ENCODE data around the gene C1QL1.

The C1QL1 gene

DNA sequence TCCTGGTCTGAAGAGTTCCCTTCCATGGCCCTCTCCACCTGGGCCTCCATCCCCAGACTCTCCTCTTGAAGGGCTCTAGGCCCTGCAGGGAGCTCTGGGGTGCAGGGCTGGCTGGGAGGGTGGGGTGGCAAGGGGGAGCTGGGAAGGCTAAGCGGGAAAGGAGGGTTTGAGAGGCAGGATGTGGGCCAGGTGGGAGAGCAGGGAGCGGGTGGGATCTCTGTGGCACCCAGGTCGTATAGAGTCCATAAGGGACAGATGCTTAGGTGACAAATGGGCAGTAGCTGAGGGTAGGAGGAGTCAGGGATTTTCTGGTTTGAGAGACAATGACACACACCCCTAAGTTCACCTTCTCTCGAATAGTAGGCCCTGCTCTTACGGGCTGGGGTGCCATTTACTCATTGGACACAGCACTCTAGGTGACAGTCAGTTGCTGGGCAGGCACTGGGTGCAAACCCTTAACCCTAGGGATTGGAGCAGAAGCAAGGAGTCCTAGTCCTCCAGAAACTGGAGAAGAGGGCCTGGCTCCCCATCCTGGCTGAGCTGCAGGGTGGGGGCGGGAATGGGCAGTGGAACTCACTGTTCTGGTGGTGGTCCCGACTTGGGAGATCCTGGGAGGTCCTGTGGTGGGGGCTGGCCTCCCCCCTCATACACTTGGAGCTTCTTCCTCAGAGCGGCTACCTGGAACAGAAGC is 35.9 kb downstream of the C1QL1 start:
- DNase-seq (ENCODE audit: low read depth in 1 of 2, low spot score in 1 of 2) = no peak

DNA sequence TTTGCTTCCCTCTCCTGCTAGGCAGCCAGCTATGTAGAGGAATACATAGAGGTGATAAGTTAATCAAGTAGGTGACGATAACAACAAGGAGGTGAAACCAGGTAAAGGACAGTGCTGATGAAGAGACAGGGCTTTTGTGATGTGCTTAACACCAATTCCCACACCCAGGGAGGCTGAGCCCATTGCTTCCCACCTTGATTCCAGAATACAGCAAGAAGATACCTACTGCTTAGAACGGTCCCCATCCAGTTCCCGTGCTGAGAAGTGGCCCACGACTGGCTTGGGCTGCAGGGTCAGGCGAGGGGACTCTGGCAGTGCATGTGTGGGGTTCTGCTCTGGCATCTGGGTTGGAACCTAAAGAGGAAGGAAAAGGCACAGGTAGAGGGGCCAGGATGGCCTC is 36.7 kb downstream of the C1QL1 start:
- DNase-seq (ENCODE audit: low read depth in 1 of 2, low spot score in 1 of 2) = no peak

- DNase-seq (ENCODE audit: low read depth in 1 of 2, low spot score in 1 of 2) = no peak
Observed at GRCh38 chr17:44930667-44931066, 37.4 kb downstream of the C1QL1 start.

GRCh38 chr17:44928950-44929720 is 39.0 kb downstream of the C1QL1 start:
- no peak for DNase-seq (ENCODE audit: low read depth in 1 of 2, low spot score in 1 of 2)

DNA sequence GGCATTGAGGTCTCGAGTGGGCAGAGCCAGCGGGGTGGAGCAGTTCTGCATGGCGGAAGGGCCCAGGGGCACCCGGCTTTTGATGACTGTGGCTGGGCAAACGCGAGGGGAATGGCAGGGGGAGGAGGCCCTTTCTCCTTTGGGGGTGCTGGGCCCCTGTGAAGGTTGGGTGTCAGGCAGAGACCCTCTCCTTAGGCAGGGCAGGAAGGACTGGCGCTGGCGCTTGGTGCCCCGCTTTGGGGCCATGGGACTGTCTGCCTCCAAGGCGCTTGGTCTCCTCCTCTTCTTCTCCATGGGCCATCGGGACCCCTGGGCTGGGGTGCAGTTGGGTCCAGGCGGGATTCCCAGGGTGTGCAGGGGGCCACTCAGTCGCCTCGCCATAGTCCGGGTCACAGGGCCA is 40.0 kb downstream of the C1QL1 start:
- no peak for DNase-seq (ENCODE audit: low read depth in 1 of 2, low spot score in 1 of 2)

DNA sequence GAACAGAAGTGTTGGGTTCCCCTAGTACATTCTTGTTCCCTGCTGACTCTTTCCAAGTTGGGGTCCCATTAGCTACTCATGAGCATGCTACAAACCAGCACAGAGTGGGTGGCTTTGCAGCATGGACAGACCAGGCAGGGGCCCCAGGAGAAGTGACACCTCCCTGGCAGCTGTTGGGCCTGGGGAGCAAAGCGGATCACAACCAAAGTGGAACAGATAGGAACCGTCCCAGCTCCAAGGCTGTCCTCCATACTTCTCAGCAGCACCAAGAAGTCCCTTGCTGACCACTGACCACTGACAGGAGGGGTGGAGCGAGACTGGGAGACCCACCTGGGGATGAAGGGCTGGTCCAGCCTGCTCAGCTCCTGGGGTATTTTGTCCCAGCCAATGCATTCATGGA is 40.4 kb downstream of the C1QL1 start:
- no peak for DNase-seq (ENCODE audit: low read depth in 1 of 2, low spot score in 1 of 2)

GRCh38 chr17:44926821-44927525 is 41.1 kb downstream of the C1QL1 start:
- no peak for DNase-seq (ENCODE audit: low read depth in 1 of 2, low spot score in 1 of 2)

DNA sequence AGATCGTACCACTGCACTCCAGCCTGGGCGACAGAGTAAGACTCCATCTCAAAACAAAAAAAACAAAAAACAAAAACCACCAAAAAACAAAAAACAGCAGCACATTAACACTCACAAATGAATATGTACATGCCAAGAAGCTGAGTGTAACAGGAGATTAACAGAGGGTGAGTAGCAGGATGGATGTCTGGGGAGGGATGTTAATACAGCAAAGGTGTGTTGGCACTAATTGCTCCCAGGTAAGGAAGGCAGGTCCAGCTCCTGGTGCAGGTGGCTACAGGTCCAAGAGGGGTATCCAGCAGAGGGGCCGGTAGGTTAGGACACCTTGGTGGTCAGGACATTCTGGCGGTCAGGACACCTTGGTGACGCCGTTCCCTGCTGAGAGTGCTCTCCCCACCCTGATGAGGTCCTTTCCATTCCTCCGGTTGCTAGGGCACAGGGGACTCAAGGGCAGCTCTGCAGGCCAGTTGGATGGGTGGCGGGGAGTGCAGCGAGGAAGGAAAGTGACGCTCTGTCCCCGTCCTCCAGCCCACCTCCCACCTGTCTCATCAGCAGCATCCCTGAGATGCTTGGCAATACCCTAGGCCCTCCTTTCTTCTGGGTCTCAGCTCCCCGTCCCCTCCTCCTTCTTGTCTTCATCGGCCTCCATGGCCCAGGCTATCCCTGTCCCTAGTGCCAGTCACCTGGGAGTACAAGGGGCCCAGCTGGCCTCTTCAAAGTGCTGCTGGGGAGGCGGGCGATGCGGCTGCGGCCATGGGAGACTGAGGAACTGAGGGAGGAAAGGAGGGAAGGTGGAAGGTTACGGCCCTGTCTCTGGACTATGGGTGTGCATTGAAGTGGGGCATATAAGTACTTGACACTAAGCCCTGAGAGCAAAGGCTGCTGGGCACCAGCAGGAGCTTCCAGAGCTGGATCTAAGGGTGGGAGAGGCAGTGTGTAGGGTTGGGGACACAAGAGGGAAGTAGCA is 42.1 kb downstream of the C1QL1 start:
- no peak for DNase-seq (ENCODE audit: low read depth in 1 of 2, low spot score in 1 of 2)

DNA sequence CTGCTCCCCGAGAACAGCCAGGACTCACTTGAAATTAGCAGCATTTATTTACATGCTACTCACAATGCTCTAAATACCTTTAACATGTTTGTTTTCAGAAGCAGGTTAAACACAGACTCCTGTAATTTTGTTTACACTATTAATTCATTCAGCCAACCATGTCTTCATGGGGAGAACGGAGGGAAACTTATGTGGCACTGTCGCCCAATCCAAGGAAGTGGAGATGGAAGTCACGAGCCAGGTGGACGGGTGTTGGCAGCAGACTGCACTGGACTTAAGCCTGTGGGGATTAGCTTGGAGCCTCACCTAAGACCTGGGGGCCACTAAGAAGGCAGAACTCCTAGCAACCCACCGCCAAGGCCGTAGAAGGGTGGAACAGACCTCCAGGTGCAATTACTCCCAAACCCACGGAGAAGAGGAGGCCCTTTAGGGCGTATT is 44.0 kb downstream of the C1QL1 start:
- DNase-seq (ENCODE audit: low read depth in 1 of 2, low spot score in 1 of 2) = no peak

DNA sequence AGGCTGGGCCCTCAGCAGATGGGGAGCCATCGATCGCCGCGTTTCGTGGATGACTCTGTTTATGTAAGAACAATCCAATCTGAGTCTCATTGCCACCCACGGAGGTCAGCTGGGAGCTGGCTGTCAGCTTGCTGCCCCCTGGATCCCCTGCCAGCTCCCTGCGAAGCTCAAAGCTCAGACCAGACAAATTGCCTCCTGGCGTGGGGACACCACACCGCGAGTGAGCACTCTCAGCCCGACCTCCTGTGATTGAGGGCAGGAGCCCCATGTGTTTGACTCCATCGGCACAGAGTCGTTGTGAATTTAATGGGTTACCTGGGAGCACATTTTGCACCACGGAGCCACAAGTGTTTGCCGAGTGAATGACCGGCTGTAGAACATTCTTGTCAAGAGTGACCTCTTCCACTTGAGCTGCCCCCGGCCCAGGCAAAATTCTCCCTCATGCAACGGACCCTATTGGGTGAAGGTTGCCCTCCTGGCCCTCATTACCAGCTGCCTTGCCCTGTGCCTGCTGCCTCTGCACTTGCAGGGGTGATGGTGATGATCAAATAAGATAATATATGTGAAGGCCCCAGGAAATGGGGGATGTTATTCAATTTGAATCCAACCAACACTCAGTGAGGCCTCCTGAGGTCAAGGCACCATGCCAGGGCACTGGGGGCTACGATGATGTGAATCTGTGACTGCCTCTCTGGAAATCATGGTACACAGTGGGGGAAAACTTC is 45.2 kb downstream of the C1QL1 start:
- DNase-seq (ENCODE audit: low read depth in 1 of 2, low spot score in 1 of 2) = no peak

GRCh38 chr17:44922136-44922535 is 46.0 kb downstream of the C1QL1 start:
- DNase-seq (ENCODE audit: low read depth in 1 of 2, low spot score in 1 of 2) = no peak

GRCh38 chr17:44921122-44921882 is 46.8 kb downstream of the C1QL1 start:
- no peak for DNase-seq (ENCODE audit: low read depth in 1 of 2, low spot score in 1 of 2)

DNA sequence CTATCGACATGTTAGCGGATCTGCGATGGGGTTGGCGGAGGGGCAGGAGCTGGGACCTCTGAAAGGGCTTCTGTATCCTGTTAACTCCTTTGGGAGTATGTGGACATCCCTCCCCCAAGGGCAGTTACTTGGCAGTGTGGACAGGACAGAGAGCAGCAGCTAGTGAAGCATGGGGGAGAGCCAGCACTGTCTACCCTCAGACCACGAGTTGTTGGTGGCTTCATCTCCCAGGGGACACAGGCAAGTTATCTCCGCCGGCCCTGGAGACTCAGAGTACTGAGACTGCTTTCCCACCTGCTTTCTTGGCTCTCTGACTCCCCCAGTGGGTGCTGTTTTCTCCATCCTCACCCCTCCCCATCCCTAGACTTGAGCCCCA is 47.5 kb downstream of the C1QL1 start:
- DNase-seq (ENCODE audit: low read depth in 1 of 2, low spot score in 1 of 2) = no peak

GRCh38 chr17:44919885-44920564 is 48.1 kb downstream of the C1QL1 start:
- peak; percentile 22 to 24 for DNase-seq (ENCODE audit: low read depth in 1 of 2, low spot score in 1 of 2)

GRCh38 chr17:44919411-44919810 is 48.7 kb downstream of the C1QL1 start:
- DNase-seq (ENCODE audit: low read depth in 1 of 2, low spot score in 1 of 2) = no peak

DNA sequence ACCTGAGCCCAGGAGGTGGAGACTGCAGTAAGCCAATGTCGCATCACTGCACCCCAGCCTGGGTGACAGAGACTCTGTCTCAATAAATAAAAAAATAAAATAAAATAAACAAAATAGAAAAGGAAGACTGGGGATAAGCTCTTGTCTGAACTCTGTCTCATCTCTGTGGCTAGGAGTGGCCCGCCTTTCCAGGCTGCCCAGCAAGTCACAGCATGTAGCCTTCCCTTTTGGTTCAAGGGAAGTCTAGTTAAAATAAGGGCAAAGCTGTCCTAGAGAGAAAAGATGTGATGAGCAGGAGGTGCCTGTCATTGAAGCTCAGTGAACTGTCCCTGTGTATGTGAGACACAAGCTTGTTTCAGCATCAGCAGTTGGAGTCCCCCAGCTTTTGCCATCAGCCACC is 50.1 kb downstream of the C1QL1 start:
- no peak for DNase-seq (ENCODE audit: low read depth in 1 of 2, low spot score in 1 of 2)

- no peak for DNase-seq (ENCODE audit: low read depth in 1 of 2, low spot score in 1 of 2)
Observed at GRCh38 chr17:44917456-44917855, 50.6 kb downstream of the C1QL1 start.

DNA sequence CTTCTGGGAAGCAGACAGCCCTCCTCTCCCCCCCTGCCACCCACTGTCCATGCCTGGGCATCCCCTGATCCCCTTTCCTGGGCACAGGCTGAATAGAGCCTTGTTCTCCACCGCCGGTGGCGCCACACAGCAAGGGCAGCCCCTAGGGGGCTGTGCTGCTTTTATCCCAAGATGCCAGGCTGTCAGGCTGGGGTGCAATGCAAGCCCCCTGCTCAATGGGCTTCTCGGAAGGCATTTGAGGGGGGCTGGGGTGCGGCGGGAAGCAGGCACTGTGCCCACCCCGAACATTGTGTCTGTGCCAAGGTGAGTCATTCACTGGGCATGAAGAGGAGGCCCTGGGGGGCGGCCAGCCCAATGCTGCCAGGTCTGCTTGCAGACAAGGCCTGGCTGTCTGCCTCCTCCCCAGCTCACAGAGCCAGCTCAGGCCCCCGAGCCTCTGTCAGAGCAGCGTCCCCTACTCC is 51.3 kb downstream of the C1QL1 start:
- no peak for DNase-seq (ENCODE audit: low read depth in 1 of 2, low spot score in 1 of 2)

Measured in stimulated activated CD4-positive, alpha-beta T cell treated with anti-CD3 and anti-CD28 coated beads, Interleukin-15, amount 100 ng/mL, for 1 hour (primary cell).